GM12878 (cell line): ENCODE data around the gene SORT1. TPM values are rescaled to one million over a fixed set of nuclear protein-coding genes. Genes with fewer than 3 reads are reported as not detected.
A peak's percentile ranks its signal among the peaks of the same experiment; 100 is the strongest.

ENCODE experiments used
- CTCF ChIP-seq, 3 experiments: IDR thresholded peaks in 2 of 3; conservative IDR thresholded peaks in 1 of 3; 2 replicates each; pipeline ENCODE4 v1.5.1; 2011; ENCODE audit warnings: low read depth in 3 of 3, low read length in 3 of 3, mild to moderate bottlenecking in 3 of 3, control low read depth in 2 of 3, moderate library complexity in 2 of 3, inconsistent platforms in 1 of 3, mixed read lengths in 1 of 3; ENCODE audit not compliant: control insufficient read depth in 2 of 3, insufficient read depth in 1 of 3; ENCODE audit errors: extremely low read depth in 1 of 3
- IRF4 ChIP-seq: IDR thresholded peaks from 2 replicates; pipeline ENCODE4 v1.6.1; 2011; ENCODE audit warnings: low read depth, low read length
- MYC ChIP-seq: IDR thresholded peaks from 2 replicates; pipeline ENCODE4 v1.6.1; 2011; ENCODE audit warnings: mild to moderate bottlenecking, low read length, moderate library complexity, inconsistent platforms; ENCODE audit not compliant: insufficient read depth, insufficient replicate concordance, insufficient read length, severe bottlenecking
- RAD21 ChIP-seq: IDR thresholded peaks from 2 replicates; pipeline ENCODE4 v1.6.1; 2011; ENCODE audit warnings: mild to moderate bottlenecking, low read depth, low read length, moderate library complexity; ENCODE audit not compliant: insufficient read depth
- TBL1XR1 ChIP-seq: IDR thresholded peaks from 2 replicates; pipeline ENCODE4 v1.6.1; 2012; ENCODE audit warnings: low read depth, low read length, improper control_type of control experiment
- ZNF592 ChIP-seq: fragments of 450-650 bp; IDR thresholded peaks from 2 replicates; pipeline ENCODE4 v1.6.1; 2017; ENCODE audit warnings: mild to moderate bottlenecking, moderate library complexity
- polyA plus RNA-seq, 11 experiments: library from polyadenylated mRNA; depleted of rRNA in 4 of 11; unstranded in 6 of 11; stranded (reverse) in 5 of 11; fragments of >200 nt; fragmentation: Nextera tagmentation in 4 of 11; fragmentation: Illumina TruSeq in 1 of 11; extraction: Ambion mirVana in 4 of 11; extraction: Trizol in 1 of 11; gene quantifications; 1 replicate in 1 of 11; 2 replicates in 10 of 11; pipeline versions ENCODE4 v1.2.1 to v1.2.3, GENCODE V29; 2011 to 2016; ENCODE audit warnings: inconsistent platforms in 2 of 11, missing spikeins in 2 of 11, low read depth in 1 of 11
- total RNA-seq, 4 experiments: library from RNA; depleted of rRNA in 3 of 4; stranded (reverse); fragments of >200 nt in 3 of 4; fragmentation: Illumina TruSeq in 1 of 4; extraction: Trizol in 1 of 4; gene quantifications; 2 replicates each; pipeline versions ENCODE4 v1.2.1 to v1.2.3, GENCODE V29; 2013 to 2021
- TF ChIP-seq, protein P1 (sequence below): fragments of 450-650 bp; IDR thresholded peaks from 2 replicates; pipeline ENCODE4 v1.6.1; 2016; ENCODE audit warnings: mild to moderate bottlenecking

The SORT1 gene
- total and polyA plus RNA-seq, 10 of the 15 experiments (the other 5 are each of a cell fraction or from before 2014, with no cell fraction given) = 0.06 to 1.9 (median 0.33) TPM; not detected in 1

DNA sequence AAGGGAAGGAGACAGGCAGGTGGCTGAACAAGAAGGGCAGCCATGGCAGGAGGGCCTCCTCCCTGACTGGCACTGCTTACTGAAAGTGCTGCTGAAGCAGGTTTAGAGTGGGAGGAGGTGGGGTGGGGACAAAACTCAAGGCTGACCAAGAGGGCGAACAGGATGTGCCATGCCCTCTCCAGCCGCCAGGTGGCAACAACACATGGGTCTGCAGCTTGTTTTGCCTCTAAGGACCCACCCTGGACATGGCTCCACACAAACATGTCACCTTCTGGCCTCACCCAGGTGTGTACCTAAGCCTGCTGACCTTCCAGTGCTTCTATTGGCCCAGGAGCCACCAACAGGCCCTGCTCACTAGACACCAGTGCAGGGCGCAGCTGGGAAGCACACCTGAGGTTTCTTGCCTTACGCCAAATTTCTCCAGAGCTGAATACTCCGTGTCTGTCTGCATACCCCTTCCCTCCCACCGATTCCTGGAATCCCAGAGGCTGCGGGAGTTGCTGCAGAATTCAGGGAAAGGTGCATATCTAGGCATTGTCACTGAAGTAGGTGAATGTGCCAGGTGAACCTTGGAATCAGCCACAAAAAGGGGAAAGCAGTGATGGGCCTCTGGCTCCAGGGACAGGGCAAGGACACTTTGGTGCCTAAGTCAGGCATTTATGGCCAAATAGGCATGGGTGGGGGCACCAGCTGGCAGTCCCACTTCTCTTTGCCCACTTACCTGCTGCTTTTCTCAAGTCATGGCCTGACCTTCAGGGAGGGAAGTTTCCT lies 120.1 kb downstream of the SORT1 start (continued):
- TF ChIP-seq ZNF592 (0 out of 2 replicates have a peak, but pooled peaks have one; percentile 57), IRF4 (0 out of 2 replicates have a peak, but pooled peaks have one; percentile 53), CTCF (IDR thresholded peaks at IDR 0.05 in 2 of 3, conservative IDR thresholded peaks at IDR 0.05 in 1 of 3; ENCODE audit: control insufficient read depth in 2 of 3, extremely low read depth in 1 of 3, insufficient read depth in 1 of 3, low read depth in 3 of 3, low read length in 3 of 3) (peak; percentile 92 to 97 (median 97); a peak in 5 of 6 replicates), RAD21 (peak; percentile 76), TBL1XR1 (0 out of 2 replicates have a peak, but pooled peaks have one; percentile 6), MYC (no peak)
- TF ChIP-seq, protein P1, sequence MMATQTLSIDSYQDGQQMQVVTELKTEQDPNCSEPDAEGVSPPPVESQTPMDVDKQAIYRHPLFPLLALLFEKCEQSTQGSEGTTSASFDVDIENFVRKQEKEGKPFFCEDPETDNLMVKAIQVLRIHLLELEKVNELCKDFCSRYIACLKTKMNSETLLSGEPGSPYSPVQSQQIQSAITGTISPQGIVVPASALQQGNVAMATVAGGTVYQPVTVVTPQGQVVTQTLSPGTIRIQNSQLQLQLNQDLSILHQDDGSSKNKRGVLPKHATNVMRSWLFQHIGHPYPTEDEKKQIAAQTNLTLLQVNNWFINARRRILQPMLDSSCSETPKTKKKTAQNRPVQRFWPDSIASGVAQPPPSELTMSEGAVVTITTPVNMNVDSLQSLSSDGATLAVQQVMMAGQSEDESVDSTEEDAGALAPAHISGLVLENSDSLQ = peak; percentile 47; the same call in 1 of the 2 replicates
